Activated T-cell treated with anti-CD3 and anti-CD28 coated beads, Interleukin-2, amount 50 U/mL, for 4 hours (primary cell): ENCODE data around the gene IQCE. TPM values are rescaled to one million over a fixed set of nuclear protein-coding genes. Genes with fewer than 3 reads are reported as not detected.

Source experiments
- ATAC-seq, 2 donors: fragments of 200-7000 bp; cut with Tn5 transposase; one replicate each; pipeline ENCODE4 v1.10.0; 2021
- DNase-seq: peaks from one replicate; pipeline ENCODE4 v3.0.0-alpha.2; 2020
- H3K27me3 Mint-ChIP-seq: one replicate; pipeline ENCODE4 v1.8.0; 2021; ENCODE audit warnings: low read depth, mixed read lengths
- H3K36me3 Mint-ChIP-seq: one replicate; pipeline ENCODE4 v1.8.0; 2022; ENCODE audit warnings: mixed read lengths; ENCODE audit not compliant: insufficient read depth
- H3K4me1 Mint-ChIP-seq: one replicate; pipeline ENCODE4 v1.8.0; 2021; ENCODE audit warnings: low read depth, mixed read lengths
- H3K4me3 Mint-ChIP-seq: one replicate; pipeline ENCODE4 v1.8.0; 2021; ENCODE audit warnings: mild to moderate bottlenecking, moderate library complexity, mixed read lengths
- H3K9me3 Mint-ChIP-seq: one replicate; pipeline ENCODE4 v1.8.0; 2021; ENCODE audit warnings: mixed read lengths
- total RNA-seq, 3 donors: library from RNA; stranded (reverse); gene quantifications; one replicate each; pipeline ENCODE4 v1.2.1, GENCODE V29; 2021

The IQCE gene
- total RNA-seq, result 10 to 100 TPM in 1 of 3 donors, 1 to 10 TPM in 2; 8.9 to 10.4 (median 9.0) TPM

GRCh38 chr7:2558629-2559282 lies at the start of gene IQCE:
TSS of gene IQCE (plus strand) at chr7:2558979. CDS start at chr7:2559182, 203 bp downstream.
- DNase-seq (peak; percentile 88), ATAC-seq (peak; percentile 57 to 58)
- Mint-ChIP-seq H3K4me3 (peak within 1 kb of the TSS; percentile 78), H3K9me3 (no peaks in the 10 kb centered on the region), H3K4me1 (peaks cover 25% of the 10 kb centered on the region), H3K27me3 (no peaks in the 10 kb centered on the region), H3K36me3 (no peaks in the 10 kb centered on the region)

DNA sequence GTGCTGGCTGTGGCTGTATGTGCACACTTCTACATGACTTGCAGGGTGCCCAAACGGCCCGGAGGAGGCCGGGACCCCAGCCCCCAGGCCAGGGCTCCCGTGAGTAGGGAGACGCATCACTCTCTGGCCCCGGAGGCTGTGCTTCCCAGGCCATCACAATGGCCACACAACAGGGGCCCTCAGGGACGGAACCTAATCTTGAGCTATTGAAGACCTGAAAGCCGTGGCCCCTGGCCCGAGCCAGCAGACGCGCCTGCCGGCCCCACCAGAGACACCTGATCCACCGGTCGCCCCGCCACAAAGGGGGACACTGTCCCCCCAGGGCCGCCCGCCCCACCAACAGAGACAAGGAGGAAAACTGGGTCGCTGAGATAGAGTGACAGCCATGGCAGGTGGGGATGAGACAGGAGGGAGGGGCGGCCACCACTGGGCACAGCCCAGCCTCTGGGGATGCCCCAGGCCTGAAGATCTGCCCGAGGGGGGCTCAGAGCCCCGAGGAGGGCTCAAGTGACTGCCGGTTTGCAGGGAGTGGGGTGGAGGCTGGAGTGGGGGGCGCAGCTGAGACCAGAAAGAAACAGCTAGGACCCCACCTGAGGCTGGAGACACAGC lies 49.4 kb upstream of the IQCE start:
- Mint-ChIP-seq H3K4me3 (peak overlapping the region; percentile 73), H3K36me3 (no peaks in the 10 kb centered on the region), H3K27me3 (no peaks in the 10 kb centered on the region), H3K9me3 (no peaks in the 10 kb centered on the region), H3K4me1 (peaks cover 57% of the 10 kb centered on the region)
- no peak for DNase-seq
- ATAC-seq, result no peak

DNA sequence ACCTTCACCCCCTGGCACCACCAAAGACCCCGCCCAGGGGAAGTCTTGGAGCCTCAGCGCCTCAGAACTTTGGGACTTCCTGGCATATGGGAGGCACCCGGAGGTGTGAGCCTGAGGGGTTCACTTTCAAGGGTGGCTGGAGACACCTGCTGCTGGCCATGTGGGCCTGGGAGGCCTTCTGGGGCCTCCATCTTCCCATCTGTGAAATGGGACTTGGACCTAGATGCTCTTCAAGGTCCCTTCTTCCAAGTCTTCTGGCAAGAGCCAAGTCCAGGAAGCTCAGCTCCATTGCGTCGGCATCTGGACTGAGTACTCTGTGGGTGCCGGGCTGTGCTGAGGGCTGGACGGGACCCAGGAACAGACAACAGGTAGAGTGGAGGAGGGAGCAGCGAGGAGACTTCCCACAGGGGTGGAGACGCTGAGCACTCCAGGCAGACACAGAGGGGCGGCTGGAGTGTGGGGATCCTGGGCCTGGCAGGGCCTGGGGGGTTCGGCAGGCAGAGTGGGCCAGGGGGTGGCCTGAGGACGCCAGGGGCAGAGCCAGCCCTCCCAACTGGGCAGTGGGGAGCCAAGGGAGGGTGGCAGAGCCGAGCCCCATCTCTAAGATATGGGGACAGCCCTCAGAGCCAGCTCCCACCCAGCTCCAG lies 48.5 kb upstream of the IQCE start:
- Mint-ChIP-seq H3K36me3 (no peaks in the 10 kb centered on the region), H3K4me3 (peak overlapping the region; percentile 54), H3K9me3 (no peaks in the 10 kb centered on the region), H3K4me1 (peaks cover 57% of the 10 kb centered on the region), H3K27me3 (no peaks in the 10 kb centered on the region)
- ATAC-seq, result no peak
- no peak for DNase-seq

DNA sequence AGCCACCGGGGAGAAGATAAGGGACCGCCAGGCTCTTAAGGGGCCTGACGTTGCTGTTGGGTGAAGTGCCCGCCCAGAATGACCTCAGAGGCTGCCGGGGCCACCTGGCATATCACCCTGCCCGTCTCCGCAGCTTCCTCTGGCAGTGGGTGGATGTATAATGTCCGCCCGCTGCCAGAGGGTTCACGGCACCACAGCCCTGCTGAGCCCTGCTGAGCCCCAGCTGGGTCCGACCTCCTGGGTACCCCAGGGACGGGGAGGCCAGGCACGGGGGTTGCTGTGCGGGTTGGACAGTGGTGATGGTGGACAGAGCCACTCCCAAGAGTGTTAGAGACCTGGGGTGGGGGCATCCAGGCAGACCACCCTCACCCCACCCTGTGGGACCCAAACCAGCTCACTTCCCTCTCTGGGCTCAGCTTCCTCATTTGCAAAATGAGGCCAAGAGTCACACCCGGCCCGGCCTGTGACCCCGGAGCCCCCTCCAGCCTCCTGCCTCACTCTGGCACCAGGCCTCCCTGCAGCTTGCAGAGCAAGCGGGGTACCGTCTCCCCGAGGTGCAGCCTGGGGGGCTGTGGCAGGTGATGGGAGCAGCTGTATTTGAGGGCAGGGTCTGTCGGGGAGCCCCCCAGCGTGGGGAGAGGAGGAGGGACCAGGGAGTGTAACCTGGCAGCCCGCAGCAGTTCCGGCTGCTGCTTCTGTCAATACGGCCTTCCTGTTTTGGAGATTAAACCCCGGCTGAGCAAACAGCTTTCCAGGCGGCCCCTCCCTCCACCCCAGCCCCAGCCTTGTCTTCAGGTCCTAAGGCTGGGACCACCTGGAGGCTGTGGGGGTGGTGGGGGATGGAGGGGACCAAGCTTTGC lies 47.6 kb upstream of the IQCE start:
- H3K4me3 Mint-ChIP-seq, result peak overlapping the region; percentile 64
- H3K27me3 Mint-ChIP-seq, result no peaks in the 10 kb centered on the region
- ATAC-seq, result peak; percentile 37 to 44
- H3K9me3 Mint-ChIP-seq, result no peaks in the 10 kb centered on the region
- peak; percentile 48 for DNase-seq
- peaks cover 57% of the 10 kb centered on the region for H3K4me1 Mint-ChIP-seq
- H3K36me3 Mint-ChIP-seq, result no peaks in the 10 kb centered on the region

GRCh38 chr7:2511769-2512168 lies 47.0 kb upstream of the IQCE start:
- H3K9me3 Mint-ChIP-seq, result no peaks in the 10 kb centered on the region
- H3K4me1 Mint-ChIP-seq, result peaks cover 57% of the 10 kb centered on the region
- no peaks in the 10 kb centered on the region for H3K27me3 Mint-ChIP-seq
- no peak for DNase-seq
- no peak for ATAC-seq
- H3K36me3 Mint-ChIP-seq, result no peaks in the 10 kb centered on the region
- H3K4me3 Mint-ChIP-seq, result peak overlapping the region; percentile 64

- H3K27me3 Mint-ChIP-seq, result no peaks in the 10 kb centered on the region
- DNase-seq, result no peak
- peaks cover 59% of the 10 kb centered on the region for H3K4me1 Mint-ChIP-seq
- H3K4me3 Mint-ChIP-seq, result peak overlapping the region; percentile 64
- H3K36me3 Mint-ChIP-seq, result no peaks in the 10 kb centered on the region
- no peaks in the 10 kb centered on the region for H3K9me3 Mint-ChIP-seq
- peak in 1 of 2 donors; percentile 3 for ATAC-seq
These were observed 46.6 kb upstream of the IQCE start for GRCh38 chr7:2512179-2512661.

DNA sequence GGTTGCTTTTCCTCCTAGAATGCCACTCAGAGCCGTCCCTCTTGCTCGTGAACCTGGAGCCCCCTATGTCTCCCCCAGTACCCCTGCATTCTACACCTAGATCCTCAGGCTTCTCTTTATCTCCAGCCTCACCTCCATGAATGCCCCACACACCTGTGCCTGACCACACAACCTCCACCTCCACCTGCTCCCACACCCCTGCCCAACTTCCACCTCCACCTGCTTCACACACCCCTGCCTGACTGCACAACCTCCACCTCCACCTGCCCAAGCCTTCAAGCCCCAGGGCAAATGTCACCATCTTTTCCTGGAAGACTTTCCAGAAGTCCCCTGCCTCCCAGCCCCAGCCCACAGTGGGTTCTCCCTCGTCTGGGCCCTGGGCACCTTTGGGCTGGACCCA lies 46.1 kb upstream of the IQCE start:
- no peaks in the 10 kb centered on the region for H3K9me3 Mint-ChIP-seq
- no peak overlapping the region for H3K4me3 Mint-ChIP-seq
- peaks cover 63% of the 10 kb centered on the region for H3K4me1 Mint-ChIP-seq
- DNase-seq (no peak), ATAC-seq (no peak)
- H3K36me3 Mint-ChIP-seq, result no peaks in the 10 kb centered on the region
- H3K27me3 Mint-ChIP-seq, result no peaks in the 10 kb centered on the region

DNA sequence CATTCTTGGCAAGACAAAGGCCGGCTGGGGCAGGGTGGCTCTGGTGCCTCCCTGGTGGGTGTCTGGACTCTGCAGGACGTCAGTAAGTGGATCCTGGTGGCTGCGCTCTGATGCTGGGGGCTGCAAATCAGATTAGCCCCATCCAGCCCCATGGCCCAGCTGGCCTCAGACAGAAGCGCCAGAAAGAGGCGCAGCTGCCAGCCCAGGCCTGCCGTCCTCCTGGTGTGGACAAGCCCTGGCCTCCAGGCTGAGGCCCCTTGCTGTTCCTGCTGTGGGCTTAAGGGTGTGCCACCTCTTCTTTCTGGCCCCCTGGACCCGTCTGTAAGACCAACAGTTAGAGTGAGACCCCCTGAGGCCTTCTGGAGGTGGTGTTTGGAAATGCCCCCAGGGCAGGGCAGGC lies 45.1 kb upstream of the IQCE start:
- DNase-seq (no peak), ATAC-seq (no peak)
- Mint-ChIP-seq H3K4me3 (no peak overlapping the region), H3K4me1 (peaks cover 62% of the 10 kb centered on the region), H3K9me3 (no peaks in the 10 kb centered on the region), H3K36me3 (no peaks in the 10 kb centered on the region), H3K27me3 (no peaks in the 10 kb centered on the region)

- peaks cover 52% of the 10 kb centered on the region for H3K4me1 Mint-ChIP-seq
- H3K4me3 Mint-ChIP-seq, result no peak overlapping the region
- H3K9me3 Mint-ChIP-seq, result no peaks in the 10 kb centered on the region
- no peaks in the 10 kb centered on the region for H3K27me3 Mint-ChIP-seq
- no peak for ATAC-seq
- DNase-seq, result no peak
- H3K36me3 Mint-ChIP-seq, result no peaks in the 10 kb centered on the region
These were observed 44.0 kb upstream of the IQCE start for GRCh38 chr7:2514473-2515423.

DNA sequence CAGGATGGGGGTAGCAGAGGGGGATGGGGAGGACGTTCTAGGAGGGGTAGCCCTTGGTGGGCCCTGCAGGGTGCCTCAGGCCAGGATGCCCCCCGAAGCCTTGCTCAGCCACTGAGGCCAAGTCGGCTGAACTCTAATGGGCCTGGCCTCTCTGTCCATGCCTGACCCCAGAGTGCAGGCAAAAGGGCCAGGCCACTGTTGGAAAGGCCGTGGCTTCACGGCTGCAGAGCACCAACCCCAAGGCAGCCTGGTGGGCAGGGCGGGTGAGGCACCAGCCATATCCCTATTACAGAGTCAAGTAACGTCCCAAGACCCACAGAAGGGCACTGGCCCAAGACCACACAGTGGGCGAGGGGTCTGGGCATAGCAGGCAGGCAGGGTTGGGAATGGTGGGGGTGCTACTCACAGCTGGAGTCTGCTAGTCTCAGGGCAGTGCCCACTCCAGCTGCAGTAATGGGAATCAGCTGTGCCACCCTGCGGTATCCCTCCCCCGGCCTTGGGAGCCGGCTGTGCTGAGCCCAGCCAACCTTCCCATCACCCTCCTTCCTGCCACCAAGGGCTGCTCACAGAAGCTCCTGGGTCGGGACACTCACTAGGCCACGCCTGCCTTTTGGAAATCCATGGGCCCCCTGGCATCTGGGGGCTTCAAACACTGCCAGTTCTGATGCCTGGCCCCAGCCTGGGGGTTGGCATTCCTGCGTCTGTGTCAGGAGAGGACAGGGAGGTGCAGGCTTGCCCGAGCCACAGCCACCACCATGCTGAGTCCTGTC lies 43.2 kb upstream of the IQCE start:
- no peaks in the 10 kb centered on the region for H3K36me3 Mint-ChIP-seq
- peaks cover 46% of the 10 kb centered on the region for H3K4me1 Mint-ChIP-seq
- H3K4me3 Mint-ChIP-seq, result no peak overlapping the region
- DNase-seq, result no peak
- no peaks in the 10 kb centered on the region for H3K27me3 Mint-ChIP-seq
- ATAC-seq, result no peak
- H3K9me3 Mint-ChIP-seq, result no peaks in the 10 kb centered on the region

DNA sequence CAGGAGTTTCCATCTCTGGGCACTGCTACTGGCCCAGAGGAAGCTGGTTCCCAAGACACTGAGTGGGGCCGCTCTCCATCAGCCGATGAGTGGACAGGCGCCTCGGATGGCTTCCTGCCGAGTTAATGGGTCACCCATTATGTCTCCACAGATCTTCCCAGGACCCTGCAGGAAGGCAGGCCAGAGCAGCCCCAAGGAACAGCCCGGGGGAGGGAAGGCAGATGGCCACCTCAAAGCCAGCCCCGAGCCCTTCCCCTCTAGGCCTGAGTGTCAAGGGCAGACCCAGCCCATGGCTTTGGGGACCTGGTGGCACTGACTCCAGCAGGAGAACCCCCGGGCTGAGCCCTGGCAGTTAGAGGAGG lies 42.6 kb upstream of the IQCE start:
- Mint-ChIP-seq H3K4me3 (no peak overlapping the region), H3K27me3 (no peaks in the 10 kb centered on the region), H3K9me3 (no peaks in the 10 kb centered on the region), H3K4me1 (peaks cover 43% of the 10 kb centered on the region), H3K36me3 (no peaks in the 10 kb centered on the region)
- DNase-seq, result no peak
- ATAC-seq, result no peak

DNA sequence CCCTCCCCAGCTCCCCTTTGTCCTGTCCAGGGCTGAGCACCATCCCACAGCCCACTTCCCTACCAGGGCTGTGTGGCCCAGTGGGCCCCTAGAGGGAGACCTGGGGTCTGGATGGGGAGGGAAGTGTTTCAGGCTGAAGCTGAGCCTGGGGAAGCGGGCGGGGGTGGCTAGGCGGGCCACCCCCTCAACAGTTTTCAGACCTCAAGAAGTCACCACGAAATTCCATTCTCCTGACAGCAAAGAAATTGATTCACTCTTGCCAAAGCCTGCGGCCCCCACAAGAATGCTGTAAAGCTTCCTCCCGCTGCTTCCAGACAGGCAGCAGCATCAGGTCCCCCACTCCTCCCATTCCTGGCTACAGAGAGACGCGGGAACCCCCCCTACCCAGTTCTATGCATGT lies 41.8 kb upstream of the IQCE start:
- Mint-ChIP-seq H3K27me3 (no peaks in the 10 kb centered on the region), H3K4me1 (peaks cover 41% of the 10 kb centered on the region), H3K36me3 (no peaks in the 10 kb centered on the region), H3K4me3 (no peak overlapping the region), H3K9me3 (no peaks in the 10 kb centered on the region)
- ATAC-seq, result no peak
- DNase-seq, result no peak
